Retinal pigment epithelial cell (primary cell): ENCODE measurements around the gene SPPL3.
"Not testable (repeated sequence)": the region's sequence is repeated elsewhere in the genome, so short reads cannot be mapped to it uniquely, and the experiment has no call there.

Source experiments
- DNase-seq: peaks from one replicate; pipeline ENCODE4 v3.0.0-alpha.2; 2010; ENCODE audit warnings: low read depth
- H3K4me3 ChIP-seq: 2 replicates; pipeline ENCODE4 v1.5.1; 2011; ENCODE audit warnings: mild to moderate bottlenecking, low read length, control low read depth, moderate library complexity
- TF ChIP-seq, protein P1 (sequence below): conservative IDR thresholded peaks from 2 replicates; pipeline ENCODE4 v1.5.1; 2011; ENCODE audit warnings: low read depth, low read length, control low read depth, inconsistent platforms

The SPPL3 gene

DNA sequence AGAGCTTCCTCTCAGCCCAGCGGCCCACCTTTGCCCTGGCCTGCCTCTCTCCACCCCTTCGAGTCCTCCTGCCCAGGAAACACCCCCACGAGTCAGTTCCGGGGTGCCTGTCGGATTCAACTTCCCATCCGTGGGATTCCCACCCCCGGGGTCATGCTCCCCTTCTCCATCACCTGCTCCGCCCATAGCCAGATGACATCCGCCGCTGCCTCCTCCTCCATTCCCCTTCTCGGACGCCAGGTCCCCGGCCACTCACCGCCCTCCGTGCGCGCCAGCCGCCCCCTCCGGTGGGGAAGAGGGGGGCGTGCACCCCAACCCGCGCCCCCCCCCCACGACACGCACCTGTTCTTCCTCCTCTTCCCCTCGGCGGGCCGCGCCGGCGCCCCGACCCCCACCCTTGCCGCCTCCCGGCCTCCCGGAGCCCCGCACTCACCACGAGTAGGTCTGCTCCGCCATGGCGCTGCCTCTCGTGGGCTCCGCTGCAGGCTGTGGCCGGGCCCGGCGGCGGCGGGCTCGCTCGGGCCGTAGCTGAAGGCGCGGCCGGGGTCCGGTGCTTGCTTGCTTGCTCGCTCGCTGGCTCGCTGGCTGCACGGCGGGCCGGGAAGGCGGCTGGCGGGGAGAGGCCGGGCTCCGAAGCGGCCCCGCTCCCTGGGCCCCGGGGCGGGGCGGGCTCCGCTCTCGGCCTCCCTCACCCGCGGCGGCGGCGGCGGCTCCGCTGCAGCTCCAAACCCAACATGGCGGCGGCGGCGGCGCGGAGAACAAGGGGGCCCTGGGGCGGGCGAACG is 554 bp downstream of the SPPL3 start:
- peak overlapping the region; percentile 95 for H3K4me3 ChIP-seq
- peak; percentile 4 for DNase-seq
- TF ChIP-seq, protein P1, sequence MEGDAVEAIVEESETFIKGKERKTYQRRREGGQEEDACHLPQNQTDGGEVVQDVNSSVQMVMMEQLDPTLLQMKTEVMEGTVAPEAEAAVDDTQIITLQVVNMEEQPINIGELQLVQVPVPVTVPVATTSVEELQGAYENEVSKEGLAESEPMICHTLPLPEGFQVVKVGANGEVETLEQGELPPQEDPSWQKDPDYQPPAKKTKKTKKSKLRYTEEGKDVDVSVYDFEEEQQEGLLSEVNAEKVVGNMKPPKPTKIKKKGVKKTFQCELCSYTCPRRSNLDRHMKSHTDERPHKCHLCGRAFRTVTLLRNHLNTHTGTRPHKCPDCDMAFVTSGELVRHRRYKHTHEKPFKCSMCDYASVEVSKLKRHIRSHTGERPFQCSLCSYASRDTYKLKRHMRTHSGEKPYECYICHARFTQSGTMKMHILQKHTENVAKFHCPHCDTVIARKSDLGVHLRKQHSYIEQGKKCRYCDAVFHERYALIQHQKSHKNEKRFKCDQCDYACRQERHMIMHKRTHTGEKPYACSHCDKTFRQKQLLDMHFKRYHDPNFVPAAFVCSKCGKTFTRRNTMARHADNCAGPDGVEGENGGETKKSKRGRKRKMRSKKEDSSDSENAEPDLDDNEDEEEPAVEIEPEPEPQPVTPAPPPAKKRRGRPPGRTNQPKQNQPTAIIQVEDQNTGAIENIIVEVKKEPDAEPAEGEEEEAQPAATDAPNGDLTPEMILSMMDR, result no peak

DNA sequence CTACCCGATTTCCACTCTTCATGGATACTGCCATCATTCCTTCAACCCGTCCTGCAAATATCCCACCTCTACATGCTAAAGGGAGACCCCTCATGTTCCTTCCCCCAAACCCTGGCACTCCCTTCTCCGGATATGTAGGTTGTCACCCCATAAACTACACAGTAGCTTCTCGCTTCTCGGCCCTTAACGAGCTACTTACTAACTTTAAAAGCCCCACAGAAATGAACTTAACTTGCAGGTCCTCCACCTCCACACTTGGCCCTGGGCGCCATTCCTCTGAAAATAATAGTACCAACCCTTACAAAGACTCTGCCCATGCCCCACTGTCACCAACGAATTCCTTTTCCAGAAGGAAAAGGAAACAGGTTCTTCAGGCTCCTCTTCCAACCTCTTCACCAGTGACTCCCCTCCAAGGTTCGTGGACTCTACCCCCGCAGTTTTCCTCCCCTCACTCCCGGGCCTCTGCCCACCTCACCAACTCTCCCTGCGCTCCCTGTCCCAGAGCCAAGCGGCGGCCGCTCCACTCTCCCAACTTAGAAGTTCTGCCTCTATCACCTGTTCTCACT is 1.2 kb downstream of the SPPL3 start:
- peak overlapping the region; percentile 95 for H3K4me3 ChIP-seq
- TF ChIP-seq, protein P1, result no peak
- DNase-seq, result no peak

DNA sequence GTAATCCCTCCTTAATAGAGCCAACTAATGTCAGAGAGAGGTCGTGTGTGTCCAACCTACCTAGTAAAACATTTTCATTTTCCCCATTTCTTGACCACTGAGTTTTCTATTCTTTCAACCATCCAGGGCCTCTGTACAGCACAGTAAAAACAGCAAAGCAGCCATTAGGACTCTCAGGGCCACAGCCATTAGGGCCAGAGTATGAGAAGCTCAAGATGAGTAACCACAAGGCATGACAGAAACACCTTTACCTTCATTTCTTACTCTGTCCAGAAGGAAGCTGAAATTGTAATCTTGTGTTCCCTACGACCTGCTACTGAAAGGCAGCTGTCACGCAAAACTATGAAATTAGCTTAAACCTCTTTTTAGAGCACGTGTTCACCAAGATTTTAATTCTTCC is 2.3 kb downstream of the SPPL3 start:
- TF ChIP-seq, protein P1, result no peak
- H3K4me3 ChIP-seq, result no peak overlapping the region
- no peak for DNase-seq

DNA sequence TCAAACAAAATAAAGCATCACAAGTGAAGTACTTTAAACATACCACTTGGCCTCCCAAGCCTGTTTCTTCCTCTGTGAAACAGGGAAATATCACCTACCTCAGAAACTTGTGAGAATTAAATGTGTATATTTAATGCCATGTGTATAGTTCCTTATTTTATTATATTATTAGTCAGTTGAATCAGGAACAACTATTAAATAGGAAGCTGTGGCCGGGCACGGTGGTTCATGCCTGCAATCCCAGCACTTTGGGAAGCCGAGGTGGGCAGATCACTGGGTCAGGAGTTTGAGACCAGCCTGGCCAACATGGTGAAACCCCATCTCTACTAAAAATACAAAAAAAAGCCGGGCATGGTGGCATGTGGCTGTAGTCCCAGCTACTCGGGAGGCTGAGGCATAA is 3.1 kb downstream of the SPPL3 start:
- H3K4me3 ChIP-seq, DNase-seq: not testable (repeated sequence)

DNA sequence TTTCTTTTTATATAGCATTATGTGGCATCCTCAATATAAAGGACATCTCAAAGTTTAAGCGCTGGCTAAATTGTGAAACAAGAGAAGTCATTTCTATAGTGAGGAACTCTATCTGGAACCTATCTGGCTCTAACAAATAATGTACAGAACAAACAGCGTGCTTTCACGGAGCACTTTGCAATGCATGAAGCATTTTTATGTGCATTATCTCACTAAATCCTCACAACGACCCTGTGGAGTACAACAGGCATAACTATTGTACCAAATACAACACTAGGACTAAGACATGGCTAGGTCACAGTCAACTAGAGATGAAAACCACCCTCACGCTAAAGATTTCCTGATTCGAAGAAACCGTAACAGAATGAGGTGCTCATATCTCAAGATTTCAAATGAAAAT is 8.6 kb downstream of the SPPL3 start:
- DNase-seq, result no peak
- TF ChIP-seq, protein P1, result no peak
- no peak overlapping the region for H3K4me3 ChIP-seq

DNA sequence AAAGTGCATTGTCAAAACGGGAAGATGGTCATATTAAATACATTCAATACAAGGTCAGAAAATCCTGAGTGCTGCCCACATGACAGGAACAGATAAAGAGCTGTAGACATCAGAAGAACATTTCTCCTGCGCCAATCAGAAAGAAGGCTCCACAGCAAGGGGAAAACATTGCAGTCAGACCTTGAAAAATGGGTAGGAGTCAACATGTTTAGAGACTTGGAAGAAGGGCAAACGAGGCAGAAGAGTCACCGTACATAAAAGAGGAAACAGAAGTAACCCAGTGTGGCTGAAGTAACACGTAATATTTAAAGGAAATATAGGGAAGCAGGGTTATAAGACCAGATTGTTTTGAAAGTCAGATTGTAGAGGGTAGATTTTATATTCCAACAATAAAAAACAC is 11.9 kb downstream of the SPPL3 start:
- TF ChIP-seq, protein P1, result no peak
- no peak for DNase-seq
- H3K4me3 ChIP-seq, result no peak overlapping the region

DNA sequence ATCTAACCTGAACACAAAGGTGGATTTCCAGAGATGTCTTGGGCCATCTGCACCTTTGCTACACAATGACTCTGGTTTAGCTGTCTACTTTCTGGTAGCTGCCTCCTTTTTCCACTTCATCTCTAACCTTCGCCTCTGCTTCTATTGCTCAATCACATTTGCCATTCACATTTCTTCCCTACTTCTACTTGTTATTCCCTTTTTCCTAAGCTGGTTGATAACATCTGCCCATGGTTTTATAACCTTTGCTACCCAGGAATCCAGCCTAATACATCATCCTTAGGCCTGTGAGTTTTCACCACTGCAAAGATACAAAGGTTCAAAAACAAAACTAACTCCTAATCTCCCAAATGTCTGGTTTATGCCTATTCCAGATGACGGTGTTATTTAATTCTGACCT is 13.2 kb downstream of the SPPL3 start:
- H3K4me3 ChIP-seq, result no peak overlapping the region
- DNase-seq, result no peak
- TF ChIP-seq, protein P1, result no peak
